ENCODE results near the gene DLX2. TPM values are rescaled to one million over a fixed set of nuclear protein-coding genes. Genes with fewer than 3 reads are reported as not detected.

DLX2 gene
- total RNA-seq, 1 experiment from 2014 or later: not detected

DNA sequence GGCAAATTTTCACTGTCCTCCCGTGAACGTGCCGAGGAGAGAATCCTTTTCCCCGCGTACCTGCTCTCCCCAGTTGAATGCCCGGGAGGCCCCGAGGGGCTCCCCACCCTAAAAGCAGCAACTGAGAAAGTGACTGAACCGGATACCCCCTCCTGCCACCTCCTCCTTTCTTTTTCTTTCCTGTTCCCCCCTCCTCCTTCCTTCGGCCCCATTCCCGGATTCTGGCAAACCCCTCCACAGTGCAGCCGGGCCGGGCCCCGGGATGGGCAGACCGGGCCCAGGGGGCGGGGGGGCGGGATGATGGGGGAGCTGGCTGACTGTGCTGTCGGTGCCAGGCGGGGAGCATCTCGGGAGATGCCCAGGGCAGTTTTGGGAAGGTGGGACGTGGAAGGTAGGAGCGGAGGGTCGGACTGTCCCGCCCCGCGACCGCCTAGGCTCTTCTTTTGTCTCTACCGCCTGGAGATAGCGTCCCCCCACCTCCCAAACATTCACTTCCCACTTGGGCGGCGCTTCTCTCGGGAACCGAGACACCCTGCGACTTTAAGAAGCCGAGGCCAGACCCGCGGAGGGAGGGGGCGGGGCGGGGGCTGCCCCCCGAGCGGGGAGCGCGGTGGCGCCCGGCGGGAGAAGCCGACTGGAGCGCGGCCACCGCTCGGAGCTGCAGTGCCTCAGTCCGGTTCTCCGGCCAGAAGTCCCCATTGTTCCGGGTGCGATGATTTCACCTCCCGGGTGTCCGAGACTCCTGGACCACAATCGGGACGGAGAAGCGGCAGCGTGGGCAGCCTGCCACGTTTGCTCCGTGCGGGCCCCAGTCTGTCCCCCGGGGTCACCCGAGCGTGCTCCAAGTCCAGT, 8.2 kb downstream of the DLX2 start:
- no peak for DNase-seq (ENCODE audit: low spot score)

- DNase-seq (ENCODE audit: low spot score): no peak
These were observed 9.0 kb downstream of the DLX2 start for GRCh38 chr2:172093416-172094293.

- DNase-seq (ENCODE audit: low spot score): no peak
These were observed 9.8 kb downstream of the DLX2 start for GRCh38 chr2:172092716-172093415.

DNA sequence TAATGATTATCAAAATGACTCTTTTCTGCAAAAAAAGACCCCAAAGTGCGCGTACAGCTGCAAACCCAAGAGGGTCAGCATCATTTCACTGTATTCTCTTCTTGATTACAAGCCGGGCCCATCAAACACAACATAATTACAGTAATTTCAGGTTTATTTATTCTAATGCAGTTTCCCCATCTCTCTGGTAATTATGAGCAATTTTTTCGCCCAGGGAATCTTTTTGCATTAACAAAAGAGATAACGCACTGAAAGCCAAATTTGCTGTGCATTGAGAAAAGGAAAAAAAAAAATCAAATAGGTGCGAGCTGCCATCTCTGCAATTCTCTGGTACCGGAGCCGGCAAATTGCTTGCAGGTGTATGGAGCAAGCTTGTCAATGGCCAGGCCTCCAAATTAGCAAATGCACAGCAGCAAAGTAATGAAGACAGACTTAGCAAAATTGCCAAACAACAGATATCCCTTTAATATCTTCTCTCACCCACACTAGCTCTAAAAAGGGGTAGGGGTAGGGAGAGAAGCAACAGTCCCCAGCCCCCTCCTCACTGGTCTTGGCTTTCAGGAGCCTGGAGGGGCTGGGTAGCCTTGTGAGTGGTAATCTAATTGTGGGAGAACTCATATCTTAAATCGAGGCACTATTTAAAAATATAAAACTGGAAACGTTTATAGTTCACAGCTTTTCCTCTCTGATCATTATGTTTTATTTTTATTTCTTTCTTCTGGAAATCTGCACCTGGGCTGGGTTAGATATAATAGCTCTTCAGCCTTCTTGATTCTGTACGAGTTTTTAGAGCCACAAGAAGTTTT, 10.7 kb downstream of the DLX2 start:
- no peak for DNase-seq (ENCODE audit: low spot score)

GRCh38 chr2:172091000-172091641, 11.6 kb downstream of the DLX2 start:
- DNase-seq (ENCODE audit: low spot score): no peak

- no peak for DNase-seq (ENCODE audit: low spot score)
These were observed 12.4 kb downstream of the DLX2 start for GRCh38 chr2:172090044-172090961.

- no peak for DNase-seq (ENCODE audit: low spot score)
These were observed 13.1 kb downstream of the DLX2 start for GRCh38 chr2:172089633-172090032.

GRCh38 chr2:172089005-172089504, 13.6 kb downstream of the DLX2 start:
- DNase-seq (ENCODE audit: low spot score): no peak

DNA sequence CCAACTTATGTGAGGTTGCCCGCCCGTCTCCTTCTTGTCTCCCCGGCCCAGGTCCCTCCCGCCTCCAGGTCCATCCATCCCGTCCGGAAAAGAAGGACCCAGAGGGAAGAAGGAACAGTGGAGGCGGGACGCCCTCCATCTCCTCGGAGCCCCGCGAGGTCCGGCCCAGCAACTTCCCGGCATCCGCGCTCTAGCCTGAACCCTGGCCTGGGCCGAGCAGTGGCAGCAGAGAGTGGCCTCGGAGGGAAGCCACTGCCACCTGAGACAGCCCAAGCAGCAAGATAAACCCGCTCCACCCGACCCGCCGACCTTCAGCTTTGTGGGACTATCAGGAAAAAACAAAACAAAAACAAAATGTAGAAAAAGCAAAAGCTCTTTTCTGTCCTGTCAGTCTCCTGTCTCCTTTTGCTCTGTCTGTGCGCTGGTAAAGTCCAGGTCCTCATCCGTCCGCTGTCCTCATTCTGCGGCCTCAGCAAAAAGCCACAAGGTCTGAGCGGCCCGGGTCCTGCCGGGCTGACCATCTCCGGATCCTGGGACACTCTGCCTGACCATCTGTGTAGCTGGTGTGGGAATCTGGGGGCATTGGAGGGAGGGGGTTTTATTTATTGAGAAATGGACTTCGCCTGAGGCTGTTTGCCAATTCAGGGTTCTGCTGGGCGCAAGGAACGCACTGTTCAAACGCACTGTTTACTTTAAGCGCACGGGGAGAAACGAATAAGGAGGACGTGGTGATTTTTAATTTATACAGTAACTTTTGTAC, 14.3 kb downstream of the DLX2 start:
- no peak for DNase-seq (ENCODE audit: low spot score)

DNA sequence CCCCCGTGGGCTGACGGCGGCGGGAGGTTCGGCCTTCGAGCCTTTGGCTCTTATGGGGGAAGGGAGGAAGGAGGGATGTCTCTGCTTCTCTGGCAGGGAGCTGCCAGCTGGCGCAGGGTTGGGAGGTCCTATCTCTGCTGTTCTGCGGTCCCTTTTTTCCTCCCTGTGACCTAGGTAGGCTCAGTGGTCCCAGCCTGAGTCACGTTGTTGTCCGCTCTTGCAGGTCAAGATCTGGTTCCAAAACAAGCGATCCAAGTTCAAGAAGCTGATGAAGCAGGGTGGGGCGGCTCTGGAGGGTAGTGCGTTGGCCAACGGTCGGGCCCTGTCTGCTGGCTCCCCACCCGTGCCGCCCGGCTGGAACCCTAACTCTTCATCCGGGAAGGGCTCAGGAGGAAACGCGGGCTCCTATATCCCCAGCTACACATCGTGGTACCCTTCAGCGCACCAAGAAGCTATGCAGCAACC, 14.9 kb downstream of the DLX2 start:
- DNase-seq (ENCODE audit: low spot score): no peak

- no peak for DNase-seq (ENCODE audit: low spot score)
These were observed 15.4 kb downstream of the DLX2 start for GRCh38 chr2:172087207-172087779.

GRCh38 chr2:172086241-172087206, 16.2 kb downstream of the DLX2 start:
- DNase-seq (ENCODE audit: low spot score): peak; percentile 48

GRCh38 chr2:172085460-172086159, 17.1 kb downstream of the DLX2 start, which contains the start of gene DLX1:
DLX1 (plus strand) TSS chr2:172085507; CDS start chr2:172085678, 171 bp downstream.
- no peak for DNase-seq (ENCODE audit: low spot score)

- DNase-seq (ENCODE audit: low spot score): peak; percentile 88
These were observed 17.8 kb downstream of the DLX2 start for GRCh38 chr2:172084645-172085459.

GRCh38 chr2:172084395-172084644, 18.4 kb downstream of the DLX2 start:
- DNase-seq (ENCODE audit: low spot score): no peak
